ENCODE results near the gene RUNX2.

The RUNX2 gene

DNA sequence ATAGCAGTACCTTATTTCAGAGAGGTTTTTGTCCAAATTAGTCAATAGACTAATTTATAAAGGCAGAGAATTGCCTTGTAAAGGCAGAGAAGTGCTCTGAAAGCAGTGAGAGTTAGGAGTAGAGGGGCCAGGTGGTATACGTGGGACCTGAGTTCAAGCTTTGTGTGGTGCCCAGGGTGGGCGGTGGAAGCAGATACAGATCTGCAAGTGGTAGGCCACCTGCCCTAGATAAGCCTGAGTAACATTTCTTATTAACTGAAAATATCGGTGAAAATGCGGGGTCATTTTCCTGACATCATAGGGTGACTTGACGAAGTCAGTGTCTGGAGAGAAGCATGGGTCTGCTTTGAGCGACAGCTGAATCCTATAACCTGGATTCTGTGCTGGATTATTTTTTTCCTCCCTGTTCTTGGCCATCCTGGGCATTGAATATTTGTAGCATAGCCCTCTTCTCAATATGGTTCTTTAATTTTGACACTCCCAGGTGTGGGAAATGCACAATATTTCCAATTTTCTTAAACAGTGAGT is 111.8 kb downstream of the RUNX2 start:
- Histone ChIP-seq H3K9ac (ENCODE audit: low read length) (no peak overlapping the region), H3K4me3 (ENCODE audit: low read length) (no peak overlapping the region), H3K27me3 (ENCODE audit: control insufficient read depth, insufficient read depth, low read length) (no peaks in the 10 kb centered on the region), H3K36me3 (ENCODE audit: control insufficient read depth, insufficient read depth, low read length) (no peaks in the 10 kb centered on the region), H3K9me3 (ENCODE audit: control insufficient read depth, low read length) (no peaks in the 10 kb centered on the region), H3K4me1 (ENCODE audit: control insufficient read depth, insufficient read depth, low read length) (peaks cover 10% of the 10 kb centered on the region)

- Histone ChIP-seq H3K27me3 (ENCODE audit: control insufficient read depth, insufficient read depth, low read length) (no peaks in the 10 kb centered on the region), H3K4me1 (ENCODE audit: control insufficient read depth, insufficient read depth, low read length) (peaks cover 13% of the 10 kb centered on the region), H3K9ac (ENCODE audit: low read length) (no peak overlapping the region), H3K36me3 (ENCODE audit: control insufficient read depth, insufficient read depth, low read length) (no peaks in the 10 kb centered on the region), H3K9me3 (ENCODE audit: control insufficient read depth, low read length) (no peaks in the 10 kb centered on the region), H3K4me3 (ENCODE audit: low read length) (no peak overlapping the region)
Measured at GRCh38 chr6:45441851-45442453, 113.8 kb downstream of the RUNX2 start.

- Histone ChIP-seq H3K9ac (ENCODE audit: low read length) (no peak overlapping the region), H3K36me3 (ENCODE audit: control insufficient read depth, insufficient read depth, low read length) (no peaks in the 10 kb centered on the region), H3K27me3 (ENCODE audit: control insufficient read depth, insufficient read depth, low read length) (no peaks in the 10 kb centered on the region), H3K9me3 (ENCODE audit: control insufficient read depth, low read length) (no peaks in the 10 kb centered on the region), H3K4me1 (ENCODE audit: control insufficient read depth, insufficient read depth, low read length) (peaks cover 11% of the 10 kb centered on the region), H3K4me3 (ENCODE audit: low read length) (no peak overlapping the region)
Measured at GRCh38 chr6:45442716-45443115, 114.6 kb downstream of the RUNX2 start.

DNA sequence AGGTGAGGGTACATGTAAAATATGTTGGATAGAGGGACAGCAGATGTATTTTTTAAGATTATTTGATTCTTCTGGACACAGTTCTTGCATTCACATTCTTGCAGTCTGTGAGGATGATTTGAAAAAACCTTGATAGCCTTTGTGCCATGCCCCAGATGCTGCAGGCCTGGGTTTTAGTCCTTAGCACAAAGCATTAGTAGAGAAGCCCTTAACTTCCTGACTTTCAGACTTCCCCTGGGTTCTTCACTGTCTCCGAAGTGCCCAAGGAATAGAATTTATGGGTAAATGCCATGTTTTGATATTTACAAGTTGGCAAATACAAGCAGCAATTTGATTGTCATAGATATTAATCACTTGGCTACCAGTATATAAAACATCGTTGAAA is 117.2 kb downstream of the RUNX2 start:
- Histone ChIP-seq H3K4me3 (ENCODE audit: low read length) (no peak overlapping the region), H3K27me3 (ENCODE audit: control insufficient read depth, insufficient read depth, low read length) (no peaks in the 10 kb centered on the region), H3K9ac (ENCODE audit: low read length) (no peak overlapping the region)

GRCh38 chr6:45445749-45446549 is 117.8 kb downstream of the RUNX2 start:
- H3K36me3 ChIP-seq (ENCODE audit: control insufficient read depth, insufficient read depth, low read length), result no peaks in the 10 kb centered on the region
- peaks cover 16% of the 10 kb centered on the region for H3K4me1 ChIP-seq (ENCODE audit: control insufficient read depth, insufficient read depth, low read length)
- H3K9ac ChIP-seq (ENCODE audit: low read length), result no peak overlapping the region
- no peaks in the 10 kb centered on the region for H3K27me3 ChIP-seq (ENCODE audit: control insufficient read depth, insufficient read depth, low read length)
- H3K9me3 ChIP-seq (ENCODE audit: control insufficient read depth, low read length), result no peaks in the 10 kb centered on the region
- H3K4me3 ChIP-seq (ENCODE audit: low read length), result no peak overlapping the region

More for the DNA sequence above, 117.2 kb downstream of the RUNX2 start:
- no peaks in the 10 kb centered on the region for H3K9me3 ChIP-seq (ENCODE audit: control insufficient read depth, low read length)
- peaks cover 16% of the 10 kb centered on the region for H3K4me1 ChIP-seq (ENCODE audit: control insufficient read depth, insufficient read depth, low read length)
- H3K36me3 ChIP-seq (ENCODE audit: control insufficient read depth, insufficient read depth, low read length), result no peaks in the 10 kb centered on the region

DNA sequence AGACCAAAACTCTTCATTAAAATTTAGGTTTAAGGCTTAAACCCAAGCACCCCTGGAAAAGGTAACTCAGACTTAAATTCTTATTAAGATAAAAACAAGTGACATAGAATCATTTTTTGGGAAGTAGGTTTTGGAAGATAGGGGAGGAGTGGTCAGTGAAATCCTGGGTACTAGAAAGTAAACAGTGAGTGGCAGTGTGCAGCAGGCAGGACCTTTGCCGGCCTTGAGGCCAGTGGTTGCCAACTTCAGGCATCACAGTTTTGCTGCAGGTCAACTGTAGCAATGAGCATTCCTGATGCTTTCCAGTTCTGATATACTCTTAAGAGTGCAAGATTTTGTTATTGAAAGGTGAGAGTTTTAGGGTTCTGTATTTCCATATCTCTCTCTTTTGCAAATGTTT is 118.9 kb downstream of the RUNX2 start:
- no peaks in the 10 kb centered on the region for H3K27me3 ChIP-seq (ENCODE audit: control insufficient read depth, insufficient read depth, low read length)
- no peak overlapping the region for H3K4me3 ChIP-seq (ENCODE audit: low read length)
- no peaks in the 10 kb centered on the region for H3K9me3 ChIP-seq (ENCODE audit: control insufficient read depth, low read length)
- H3K4me1 ChIP-seq (ENCODE audit: control insufficient read depth, insufficient read depth, low read length), result peaks cover 16% of the 10 kb centered on the region
- no peaks in the 10 kb centered on the region for H3K36me3 ChIP-seq (ENCODE audit: control insufficient read depth, insufficient read depth, low read length)
- H3K9ac ChIP-seq (ENCODE audit: low read length), result no peak overlapping the region

- no peak overlapping the region for H3K4me3 ChIP-seq (ENCODE audit: low read length)
- no peaks in the 10 kb centered on the region for H3K36me3 ChIP-seq (ENCODE audit: control insufficient read depth, insufficient read depth, low read length)
- H3K9me3 ChIP-seq (ENCODE audit: control insufficient read depth, low read length), result no peaks in the 10 kb centered on the region
- H3K9ac ChIP-seq (ENCODE audit: low read length), result no peak overlapping the region
- no peaks in the 10 kb centered on the region for H3K27me3 ChIP-seq (ENCODE audit: control insufficient read depth, insufficient read depth, low read length)
- peaks cover 16% of the 10 kb centered on the region for H3K4me1 ChIP-seq (ENCODE audit: control insufficient read depth, insufficient read depth, low read length)
Measured at GRCh38 chr6:45447716-45448115, 119.6 kb downstream of the RUNX2 start.

- no peak overlapping the region for H3K4me3 ChIP-seq (ENCODE audit: low read length)
- H3K27me3 ChIP-seq (ENCODE audit: control insufficient read depth, insufficient read depth, low read length), result no peaks in the 10 kb centered on the region
- no peaks in the 10 kb centered on the region for H3K36me3 ChIP-seq (ENCODE audit: control insufficient read depth, insufficient read depth, low read length)
- H3K4me1 ChIP-seq (ENCODE audit: control insufficient read depth, insufficient read depth, low read length), result peaks cover 16% of the 10 kb centered on the region
- no peaks in the 10 kb centered on the region for H3K9me3 ChIP-seq (ENCODE audit: control insufficient read depth, low read length)
- no peak overlapping the region for H3K9ac ChIP-seq (ENCODE audit: low read length)
Measured at GRCh38 chr6:45448417-45449389, 120.6 kb downstream of the RUNX2 start.

DNA sequence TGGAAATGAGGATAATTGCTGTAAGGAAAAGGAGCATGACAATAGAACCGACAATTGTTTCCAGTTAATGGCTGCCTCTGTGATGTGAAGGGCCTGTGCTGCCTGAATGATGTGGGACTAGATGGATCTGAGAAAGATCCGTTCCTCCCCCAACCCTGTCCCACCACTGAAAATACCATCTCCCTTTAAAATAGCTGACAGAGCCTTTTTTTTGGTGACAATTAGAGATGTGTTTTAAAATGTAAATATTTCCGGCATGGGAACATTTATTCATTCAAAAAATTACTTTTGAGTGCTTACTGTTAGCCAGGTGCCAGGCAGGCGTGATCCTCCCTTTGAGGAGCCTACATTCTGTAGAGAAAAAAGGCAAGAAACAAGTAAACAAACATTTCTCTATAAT is 122.0 kb downstream of the RUNX2 start:
- Histone ChIP-seq H3K4me3 (ENCODE audit: low read length) (no peak overlapping the region), H3K4me1 (ENCODE audit: control insufficient read depth, insufficient read depth, low read length) (peaks cover 15% of the 10 kb centered on the region)

DNA sequence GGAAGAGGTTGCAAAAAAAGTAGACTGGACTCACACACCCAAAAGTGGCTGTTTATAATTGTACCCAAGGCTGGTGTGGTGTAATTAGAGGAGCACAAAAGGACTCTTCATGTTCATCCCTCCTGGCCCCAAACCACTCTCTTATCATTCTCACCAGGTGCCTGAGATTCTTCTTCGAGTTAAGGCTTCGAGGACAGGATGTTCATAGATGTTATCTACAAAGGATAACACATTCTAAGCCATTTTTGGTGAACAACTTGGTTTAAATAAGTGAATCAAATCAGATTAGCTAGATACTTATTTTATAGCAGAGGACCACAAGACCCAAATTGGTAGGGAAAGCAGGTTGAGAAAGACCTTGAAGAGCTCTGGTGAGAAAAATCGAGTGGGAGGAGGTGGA is 122.7 kb downstream of the RUNX2 start:
- Histone ChIP-seq H3K27me3 (ENCODE audit: control insufficient read depth, insufficient read depth, low read length) (no peaks in the 10 kb centered on the region), H3K36me3 (ENCODE audit: control insufficient read depth, insufficient read depth, low read length) (no peaks in the 10 kb centered on the region), H3K4me3 (ENCODE audit: low read length) (no peak overlapping the region), H3K9me3 (ENCODE audit: control insufficient read depth, low read length) (no peaks in the 10 kb centered on the region), H3K9ac (ENCODE audit: low read length) (no peak overlapping the region), H3K4me1 (ENCODE audit: control insufficient read depth, insufficient read depth, low read length) (peaks cover 9% of the 10 kb centered on the region)

More for the DNA sequence above, 122.0 kb downstream of the RUNX2 start:
- Histone ChIP-seq H3K36me3 (ENCODE audit: control insufficient read depth, insufficient read depth, low read length) (no peaks in the 10 kb centered on the region), H3K9ac (ENCODE audit: low read length) (no peak overlapping the region), H3K9me3 (ENCODE audit: control insufficient read depth, low read length) (no peaks in the 10 kb centered on the region), H3K27me3 (ENCODE audit: control insufficient read depth, insufficient read depth, low read length) (no peaks in the 10 kb centered on the region)

DNA sequence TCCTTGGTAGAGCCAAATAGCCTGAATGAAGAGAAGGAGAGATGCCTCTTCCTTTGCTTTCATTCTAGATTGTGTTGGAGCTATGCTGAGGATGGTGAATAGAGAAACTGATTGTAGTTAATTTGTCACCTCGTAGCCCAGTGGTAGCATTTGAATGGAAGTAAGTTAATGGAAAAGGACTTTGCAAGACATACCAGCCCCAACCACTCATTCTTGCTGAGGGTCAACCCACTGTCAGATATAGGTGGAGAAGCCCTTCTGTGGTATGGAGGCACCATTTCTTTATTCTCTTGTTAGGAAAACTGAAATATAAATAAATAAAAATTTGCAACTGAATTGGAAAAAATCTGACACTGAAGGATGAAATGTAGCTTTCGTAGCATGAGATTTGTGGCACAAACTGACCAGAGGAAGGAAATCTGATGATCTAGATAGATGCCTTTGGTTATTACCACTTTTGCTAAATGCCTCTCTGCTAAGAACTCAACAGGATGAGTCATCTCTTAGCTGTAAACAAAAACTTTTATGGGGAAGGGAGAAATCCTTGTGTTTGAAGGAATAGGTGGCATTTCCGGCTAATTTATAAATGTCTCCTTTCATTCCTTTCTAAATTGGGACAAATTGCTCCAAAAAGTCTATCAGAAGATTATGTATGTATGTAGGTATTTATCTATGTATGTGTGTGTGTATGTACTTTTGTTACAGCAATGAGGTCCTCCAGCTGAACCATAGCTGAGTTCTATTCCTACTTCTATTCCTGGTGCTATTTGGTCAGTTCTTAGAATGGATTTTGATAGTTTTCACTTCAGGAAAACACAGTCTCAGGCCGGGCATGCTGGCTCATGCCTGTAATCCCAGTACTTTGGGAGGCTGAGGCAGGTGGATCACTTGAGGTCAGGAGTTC is 126.1 kb downstream of the RUNX2 start:
- no peak overlapping the region for H3K4me3 ChIP-seq (ENCODE audit: low read length)
- no peaks in the 10 kb centered on the region for H3K36me3 ChIP-seq (ENCODE audit: control insufficient read depth, insufficient read depth, low read length)
- no peak overlapping the region for H3K9ac ChIP-seq (ENCODE audit: low read length)
- no peaks in the 10 kb centered on the region for H3K9me3 ChIP-seq (ENCODE audit: control insufficient read depth, low read length)
- H3K27me3 ChIP-seq (ENCODE audit: control insufficient read depth, insufficient read depth, low read length), result no peaks in the 10 kb centered on the region
- no peaks in the 10 kb centered on the region for H3K4me1 ChIP-seq (ENCODE audit: control insufficient read depth, insufficient read depth, low read length)

All from mucosa of stomach (tissue), 1 donor.